Measurements from ENCODE around the gene PSTPIP1.

DNA sequence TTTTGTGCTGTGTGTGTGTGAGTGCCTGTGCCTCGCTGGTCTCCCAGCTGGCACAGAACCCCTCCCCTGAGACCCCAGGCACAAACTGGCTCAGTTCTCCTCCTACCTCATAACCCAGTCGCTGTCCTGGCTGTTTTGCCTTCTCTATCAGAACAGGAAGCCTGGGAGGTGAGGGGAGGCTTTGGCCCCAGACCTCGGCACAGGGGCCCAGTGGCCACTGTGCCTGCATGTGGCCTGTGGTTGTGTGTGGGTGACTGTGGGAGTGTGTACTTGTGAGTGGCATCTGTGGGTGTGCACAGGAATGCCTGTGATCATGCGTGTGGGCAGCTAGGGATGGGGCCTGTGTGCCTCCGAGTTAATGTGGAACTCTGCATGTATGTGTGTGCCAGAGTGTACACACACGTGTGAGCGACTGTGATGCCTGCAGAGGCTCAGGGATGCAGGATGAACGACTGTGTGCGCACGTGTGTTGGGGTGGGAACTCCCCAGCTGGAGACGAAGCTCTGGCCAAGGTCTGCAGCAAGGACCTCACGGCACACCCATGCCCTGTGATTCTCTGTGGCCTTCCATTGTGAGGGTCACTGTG lies 32.3 kb downstream of the PSTPIP1 start:
- TF ChIP-seq POLR2A (IDR thresholded peaks at IDR 0.05), result no peak
- TF ChIP-seq, protein P1, sequence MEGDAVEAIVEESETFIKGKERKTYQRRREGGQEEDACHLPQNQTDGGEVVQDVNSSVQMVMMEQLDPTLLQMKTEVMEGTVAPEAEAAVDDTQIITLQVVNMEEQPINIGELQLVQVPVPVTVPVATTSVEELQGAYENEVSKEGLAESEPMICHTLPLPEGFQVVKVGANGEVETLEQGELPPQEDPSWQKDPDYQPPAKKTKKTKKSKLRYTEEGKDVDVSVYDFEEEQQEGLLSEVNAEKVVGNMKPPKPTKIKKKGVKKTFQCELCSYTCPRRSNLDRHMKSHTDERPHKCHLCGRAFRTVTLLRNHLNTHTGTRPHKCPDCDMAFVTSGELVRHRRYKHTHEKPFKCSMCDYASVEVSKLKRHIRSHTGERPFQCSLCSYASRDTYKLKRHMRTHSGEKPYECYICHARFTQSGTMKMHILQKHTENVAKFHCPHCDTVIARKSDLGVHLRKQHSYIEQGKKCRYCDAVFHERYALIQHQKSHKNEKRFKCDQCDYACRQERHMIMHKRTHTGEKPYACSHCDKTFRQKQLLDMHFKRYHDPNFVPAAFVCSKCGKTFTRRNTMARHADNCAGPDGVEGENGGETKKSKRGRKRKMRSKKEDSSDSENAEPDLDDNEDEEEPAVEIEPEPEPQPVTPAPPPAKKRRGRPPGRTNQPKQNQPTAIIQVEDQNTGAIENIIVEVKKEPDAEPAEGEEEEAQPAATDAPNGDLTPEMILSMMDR (IDR thresholded peaks at IDR 0.05), result no peak

Data from lower leg skin (tissue), 3 donors.